Fibroblast of villous mesenchyme (primary cell): ENCODE data around the gene GGT5. TPM values are rescaled to one million over a fixed set of nuclear protein-coding genes. Genes with fewer than 3 reads are reported as not detected.
"Not testable (repeated sequence)": the region's sequence is repeated elsewhere in the genome, so short reads cannot be mapped to it uniquely, and the experiment has no call there.

Source experiments
- DNase-seq: peaks from one replicate; pipeline ENCODE4 v3.0.0-alpha.2; 2010; ENCODE audit warnings: low read depth
- H3K4me3 ChIP-seq: 2 replicates; pipeline ENCODE4 v1.5.1; 2011; ENCODE audit warnings: low read depth, mild to moderate bottlenecking, low read length
- total RNA-seq: library from RNA; depleted of rRNA; stranded (reverse); fragments of >200 nt; gene quantifications from 2 replicates; pipeline ENCODE4 v1.2.3, GENCODE V29; 2012
- TF ChIP-seq, protein P1 (sequence below): IDR thresholded peaks from 2 replicates; pipeline ENCODE4 v1.5.1; 2012; ENCODE audit warnings: low read depth, mild to moderate bottlenecking, low read length; ENCODE audit not compliant: insufficient read depth

Gene GGT5
- total RNA-seq, result 0.97 and 2.2 TPM in 2 replicates

DNA sequence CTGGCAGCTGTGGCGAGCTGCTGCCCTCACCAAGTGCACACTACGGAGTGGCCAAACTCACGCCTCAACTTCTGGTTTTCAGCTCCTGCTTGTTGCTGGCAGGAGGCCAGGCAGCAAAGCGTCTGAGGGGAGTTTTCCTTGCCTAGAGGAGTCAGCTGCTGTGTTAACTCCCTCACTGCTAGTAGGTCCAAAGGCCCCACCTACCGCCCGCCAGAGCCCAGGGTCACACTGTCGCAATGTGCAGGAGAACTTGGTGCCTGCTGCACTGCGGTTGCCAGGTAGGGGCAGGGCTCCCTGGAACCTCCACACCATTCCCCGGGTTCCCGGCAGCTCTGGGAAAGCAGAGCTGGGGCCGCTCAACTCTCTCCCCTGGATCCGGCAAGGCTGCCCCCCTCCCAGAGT, at the start of gene GGT5:
Gene GGT5 (minus strand): TSS at position 53 of the 402 bp plus-strand sequence. CDS start 357 bp downstream, outside the sequence.
- peak; percentile 73 for DNase-seq
- H3K4me3 ChIP-seq, result peak within 1 kb of the TSS; percentile 43

DNA sequence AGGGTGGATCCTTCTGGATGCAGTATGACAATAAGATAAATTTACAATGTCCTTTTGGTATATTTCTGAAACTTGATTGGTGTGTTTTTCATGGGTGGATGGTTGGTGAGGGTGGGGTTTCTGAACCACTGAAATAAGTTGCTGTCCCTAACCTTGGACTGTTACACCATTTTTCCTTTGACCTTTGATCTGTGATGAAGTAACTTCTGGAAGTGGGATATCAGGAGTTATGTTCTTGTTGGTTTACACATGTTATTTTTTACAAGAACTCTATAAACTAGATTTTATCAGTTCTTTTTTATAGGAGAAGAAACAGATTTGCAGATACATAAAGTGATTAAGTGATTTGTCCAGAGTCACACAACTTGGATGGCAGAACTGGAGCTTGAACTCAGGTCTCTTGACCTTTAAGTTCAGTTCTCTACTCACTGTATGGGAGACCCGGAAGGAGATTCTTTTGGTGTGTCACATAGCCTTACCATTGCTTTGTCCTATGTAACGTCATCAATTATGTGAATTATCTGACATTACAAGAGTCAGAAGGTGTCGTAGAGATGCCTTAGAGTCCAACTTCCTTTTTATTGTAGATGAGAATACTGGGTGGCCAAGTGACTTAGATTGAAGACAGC, 47.4 kb upstream of the GGT5 start:
- peak; percentile 44 for DNase-seq
- H3K4me3 ChIP-seq, result not testable (repeated sequence)

GRCh38 chr22:24291515-24292201, 46.8 kb upstream of the GGT5 start:
- H3K4me3 ChIP-seq, result no peak overlapping the region
- TF ChIP-seq, protein P1, sequence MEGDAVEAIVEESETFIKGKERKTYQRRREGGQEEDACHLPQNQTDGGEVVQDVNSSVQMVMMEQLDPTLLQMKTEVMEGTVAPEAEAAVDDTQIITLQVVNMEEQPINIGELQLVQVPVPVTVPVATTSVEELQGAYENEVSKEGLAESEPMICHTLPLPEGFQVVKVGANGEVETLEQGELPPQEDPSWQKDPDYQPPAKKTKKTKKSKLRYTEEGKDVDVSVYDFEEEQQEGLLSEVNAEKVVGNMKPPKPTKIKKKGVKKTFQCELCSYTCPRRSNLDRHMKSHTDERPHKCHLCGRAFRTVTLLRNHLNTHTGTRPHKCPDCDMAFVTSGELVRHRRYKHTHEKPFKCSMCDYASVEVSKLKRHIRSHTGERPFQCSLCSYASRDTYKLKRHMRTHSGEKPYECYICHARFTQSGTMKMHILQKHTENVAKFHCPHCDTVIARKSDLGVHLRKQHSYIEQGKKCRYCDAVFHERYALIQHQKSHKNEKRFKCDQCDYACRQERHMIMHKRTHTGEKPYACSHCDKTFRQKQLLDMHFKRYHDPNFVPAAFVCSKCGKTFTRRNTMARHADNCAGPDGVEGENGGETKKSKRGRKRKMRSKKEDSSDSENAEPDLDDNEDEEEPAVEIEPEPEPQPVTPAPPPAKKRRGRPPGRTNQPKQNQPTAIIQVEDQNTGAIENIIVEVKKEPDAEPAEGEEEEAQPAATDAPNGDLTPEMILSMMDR, result no peak
- no peak for DNase-seq

- H3K4me3 ChIP-seq, result no peak overlapping the region
- TF ChIP-seq, protein P1, result no peak
- no peak for DNase-seq
Measured at GRCh38 chr22:24290459-24290858, 45.6 kb upstream of the GGT5 start.

DNA sequence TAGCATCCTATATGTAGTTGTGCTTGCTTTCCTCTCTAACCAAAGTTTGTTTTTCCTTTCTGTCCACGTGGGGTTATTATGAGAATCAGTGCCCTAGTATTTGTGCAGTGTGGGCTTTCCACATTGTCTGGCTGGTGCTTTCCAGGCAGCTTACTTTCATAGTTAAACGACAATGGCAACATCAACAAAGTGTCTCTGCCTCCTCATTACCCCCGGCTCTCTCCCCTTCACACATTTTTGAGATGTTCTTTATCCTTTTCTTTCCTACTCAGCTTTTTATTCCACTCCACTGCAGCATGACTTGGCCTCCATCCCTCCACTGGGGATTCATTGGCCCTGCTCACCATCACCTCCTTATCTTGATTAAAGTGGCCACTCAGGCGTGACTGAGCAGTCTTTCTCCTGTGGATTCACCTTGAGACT, 44.9 kb upstream of the GGT5 start:
- H3K4me3 ChIP-seq, result no peak overlapping the region

GRCh38 chr22:24289114-24289513, 44.2 kb upstream of the GGT5 start:
- H3K4me3 ChIP-seq, result no peak overlapping the region
- DNase-seq, result peak; percentile 78
- TF ChIP-seq, protein P1, result no peak

More for the DNA sequence above, 44.9 kb upstream of the GGT5 start:
- TF ChIP-seq, protein P1, result no peak
- DNase-seq, result peak; percentile 18

DNA sequence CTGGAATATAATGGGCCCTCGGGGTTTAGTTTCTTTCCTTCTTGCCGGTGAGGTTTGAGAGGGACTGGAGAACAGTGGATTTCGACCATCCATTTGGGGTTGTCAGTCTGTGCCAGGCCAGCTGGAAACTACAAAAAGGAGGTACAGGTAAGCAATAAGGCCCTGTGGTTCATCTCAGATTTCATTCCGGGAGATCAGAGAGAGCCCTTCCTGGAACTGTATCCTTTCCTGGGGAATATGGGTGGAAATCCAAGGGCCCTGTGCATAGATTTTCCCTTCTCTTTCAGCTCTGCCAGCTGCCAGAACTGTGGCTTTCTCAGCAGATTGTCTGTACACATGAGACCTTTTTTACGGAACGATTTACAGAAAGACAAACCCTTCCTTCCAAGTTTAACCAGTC, 42.9 kb upstream of the GGT5 start:
- DNase-seq, H3K4me3 ChIP-seq: not testable (repeated sequence)

- not testable (repeated sequence) for DNase-seq, H3K4me3 ChIP-seq
Measured at GRCh38 chr22:24287212-24287611, 42.3 kb upstream of the GGT5 start.

DNA sequence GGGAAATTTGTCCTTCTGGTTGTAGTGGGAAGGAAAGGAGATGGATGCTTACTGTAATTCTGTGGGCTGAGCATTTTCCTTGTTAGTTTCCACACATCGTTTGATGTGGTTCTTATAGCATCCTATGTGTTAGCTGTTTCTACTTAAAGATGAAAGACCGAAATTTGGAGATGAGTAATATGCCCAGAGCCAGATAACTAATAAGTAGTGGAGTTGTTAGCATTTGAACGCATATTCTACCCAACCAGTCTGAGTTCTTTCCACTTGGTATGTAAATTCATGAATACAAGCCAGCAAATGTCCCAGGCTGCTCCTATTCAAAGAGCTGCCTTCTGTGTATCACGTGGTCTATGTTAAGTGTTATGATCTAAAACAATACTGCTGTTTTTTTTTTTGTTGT, 40.4 kb upstream of the GGT5 start:
- TF ChIP-seq, protein P1, result no peak
- H3K4me3 ChIP-seq, result no peak overlapping the region

More for the DNA sequence above, 40.4 kb upstream of the GGT5 start:
- DNase-seq, result peak; percentile 47
